Neural progenitor cell (in vitro differentiated cells): ENCODE measurements around the gene NHEJ1.

ENCODE experiments used
- CTCF ChIP-seq: fragments of 200-600 bp; sonication (generic); IDR thresholded peaks from 2 replicates; pipeline ENCODE4 v1.5.1; 2017; ENCODE audit warnings: antibody characterized with exemption, mild to moderate bottlenecking
- EZH2 ChIP-seq: fragments of 200-600 bp; sonication (generic); IDR thresholded peaks from 2 replicates; pipeline ENCODE4 v1.6.1; 2017; ENCODE audit warnings: antibody characterized with exemption, mild to moderate bottlenecking, moderate library complexity
- EZH2phosphoT487 ChIP-seq: fragments of 200-600 bp; sonication (generic); IDR thresholded peaks from 2 replicates; pipeline ENCODE4 v1.6.1; 2017; ENCODE audit warnings: antibody characterized with exemption

GRCh38 chr2:219183151-219183772 lies 22.6 kb upstream of the NHEJ1 start:
- TF ChIP-seq CTCF (no peak), EZH2 (no peak), EZH2phosphoT487 (no peak)
